Fibroblast of upper back skin (primary cell): Measurements from ENCODE around the gene OSBPL10.
A peak's percentile ranks its signal among the peaks of the same experiment; 100 is the strongest.

ENCODE experiments used
- DNase-seq: peaks from one replicate; pipeline ENCODE4 v3.0.0-alpha.2; 2013

Gene OSBPL10

DNA sequence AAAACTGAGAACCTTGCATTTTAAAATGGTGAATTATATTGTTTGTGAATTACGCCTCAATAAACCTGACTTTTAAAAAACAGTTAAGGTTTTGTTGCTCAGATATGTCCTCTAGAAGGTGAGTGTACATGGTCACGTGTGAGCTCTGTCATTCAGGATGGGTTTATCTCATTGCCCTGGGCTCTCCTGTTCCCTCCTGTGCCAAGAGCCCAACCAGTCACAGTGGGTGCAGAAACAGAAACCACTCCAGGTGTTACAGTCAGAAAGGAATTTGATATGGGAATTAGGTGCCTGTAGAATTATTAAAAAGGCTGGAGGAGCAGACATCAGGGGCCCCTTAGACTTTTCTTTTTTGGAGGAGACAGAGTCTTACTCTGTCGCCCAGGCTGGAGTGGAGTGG lies 252.0 kb downstream of the OSBPL10 start:
- DNase-seq = no peak

GRCh38 chr3:31728403-31728802 lies 252.7 kb downstream of the OSBPL10 start:
- peak; percentile 54 for DNase-seq

- no peak for DNase-seq
Observed at GRCh38 chr3:31725976-31726375, 255.1 kb downstream of the OSBPL10 start.

GRCh38 chr3:31725568-31725967 lies 255.5 kb downstream of the OSBPL10 start:
- DNase-seq = no peak

DNA sequence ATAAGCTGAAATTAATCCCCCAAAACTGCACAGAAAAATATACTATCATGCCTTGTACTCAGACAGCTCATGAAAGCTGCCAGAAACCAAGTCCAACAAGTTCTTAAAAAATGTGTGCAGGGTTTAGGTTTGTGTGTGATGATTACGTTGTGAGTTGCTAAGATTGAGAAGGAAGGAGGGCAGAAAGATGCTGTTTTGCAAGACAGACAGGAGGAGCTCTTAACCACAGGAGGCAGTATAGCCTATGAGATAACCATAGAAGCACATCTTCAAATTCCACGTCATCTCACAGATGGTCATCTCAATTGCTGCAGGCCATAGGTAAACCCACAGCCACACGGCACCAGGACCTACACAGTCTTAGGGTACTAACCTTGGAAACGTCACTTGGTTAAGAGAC lies 256.4 kb downstream of the OSBPL10 start:
- DNase-seq = peak; percentile 31

- DNase-seq = no peak
Observed at GRCh38 chr3:31724116-31724515, 256.9 kb downstream of the OSBPL10 start.

DNA sequence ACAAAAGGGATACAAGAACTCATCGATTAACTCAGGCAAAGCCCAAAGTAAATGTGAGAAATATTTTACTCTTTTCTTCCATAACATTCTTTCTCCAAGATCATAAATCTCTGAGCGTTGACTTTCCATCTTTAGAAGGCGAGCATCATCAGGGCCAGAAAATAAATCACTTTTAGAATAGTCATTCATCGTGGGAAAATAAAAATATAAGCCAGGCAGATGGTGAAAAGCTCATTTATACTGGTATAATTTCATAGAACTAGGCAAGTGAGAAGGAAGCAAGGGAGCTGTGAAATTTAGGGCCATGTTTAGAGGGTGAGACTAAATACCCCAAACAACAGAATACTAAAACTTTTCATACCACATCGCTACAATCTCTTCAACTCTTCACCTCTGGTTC lies 257.4 kb downstream of the OSBPL10 start:
- no peak for DNase-seq

GRCh38 chr3:31721676-31722075 lies 259.4 kb downstream of the OSBPL10 start:
- DNase-seq = no peak

DNA sequence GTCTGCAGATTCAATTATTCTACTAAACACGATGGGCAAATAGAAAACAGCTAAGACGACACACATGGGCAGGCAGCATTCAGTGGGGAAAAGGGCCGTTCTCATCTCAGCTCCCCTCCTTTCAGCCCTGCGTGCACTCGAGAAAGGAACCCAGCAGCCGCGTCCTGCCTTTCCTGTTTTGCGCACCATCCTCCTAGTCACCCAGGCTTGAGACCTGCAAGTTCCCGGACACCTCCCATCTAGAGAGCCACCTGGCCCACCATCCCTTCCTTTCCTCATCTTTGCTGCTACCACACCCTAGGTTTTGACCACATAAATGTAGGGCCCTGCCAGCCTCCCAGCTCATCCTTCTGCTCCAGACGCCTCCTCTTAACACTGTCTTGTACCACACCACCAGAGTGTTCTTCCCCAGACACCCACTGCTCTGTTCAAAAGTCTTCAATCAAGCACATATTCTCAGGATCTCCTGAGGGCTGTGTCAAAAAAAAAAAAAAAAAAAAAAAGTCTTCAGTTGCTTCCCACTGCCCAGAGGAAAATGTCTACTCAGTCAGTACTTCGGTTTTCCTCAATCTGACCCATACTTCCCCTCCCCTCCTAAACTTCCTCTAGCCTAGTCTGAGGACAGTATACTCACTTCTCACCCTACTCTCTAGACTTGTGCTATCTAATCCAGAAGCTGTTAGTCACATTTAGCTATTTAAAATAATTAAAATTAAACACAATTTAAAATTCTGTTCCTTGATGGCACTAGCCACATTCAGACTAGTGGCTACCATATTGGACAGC lies 266.4 kb downstream of the OSBPL10 start:
- no peak for DNase-seq

- no peak for DNase-seq
Observed at GRCh38 chr3:31713816-31714215, 267.2 kb downstream of the OSBPL10 start.

DNA sequence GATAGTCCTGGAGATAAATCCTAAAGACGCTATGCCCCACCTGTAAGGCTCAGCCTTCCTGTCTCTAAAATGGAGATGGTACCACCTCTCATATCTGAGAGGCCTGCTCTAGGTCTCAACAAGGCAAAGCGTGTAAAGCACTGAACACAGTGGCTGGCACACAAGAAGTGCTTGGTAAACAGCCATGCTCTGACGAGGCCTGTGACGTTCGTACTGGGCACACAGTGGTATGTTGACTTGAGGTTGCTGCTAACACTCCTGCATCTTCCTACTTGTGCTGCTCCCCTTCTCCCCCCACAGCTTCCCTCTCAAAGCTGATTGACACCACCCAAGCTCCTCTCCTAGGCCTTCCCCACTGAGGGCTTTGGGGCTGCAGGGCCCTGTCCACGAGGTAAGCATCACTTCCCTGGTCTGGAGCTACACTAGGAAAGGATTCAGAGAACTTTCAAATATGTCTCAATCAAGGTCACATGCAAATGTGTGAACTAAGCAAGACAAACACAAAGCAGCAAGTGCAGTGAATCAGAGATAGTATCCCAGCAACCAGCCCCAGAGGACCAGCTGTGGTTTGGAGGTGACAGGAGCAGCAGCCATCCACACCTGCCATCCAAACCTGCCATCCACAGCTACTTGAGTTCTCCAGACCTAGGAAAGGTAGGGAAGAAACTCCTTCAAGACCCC lies 270.8 kb downstream of the OSBPL10 start:
- no peak for DNase-seq

DNA sequence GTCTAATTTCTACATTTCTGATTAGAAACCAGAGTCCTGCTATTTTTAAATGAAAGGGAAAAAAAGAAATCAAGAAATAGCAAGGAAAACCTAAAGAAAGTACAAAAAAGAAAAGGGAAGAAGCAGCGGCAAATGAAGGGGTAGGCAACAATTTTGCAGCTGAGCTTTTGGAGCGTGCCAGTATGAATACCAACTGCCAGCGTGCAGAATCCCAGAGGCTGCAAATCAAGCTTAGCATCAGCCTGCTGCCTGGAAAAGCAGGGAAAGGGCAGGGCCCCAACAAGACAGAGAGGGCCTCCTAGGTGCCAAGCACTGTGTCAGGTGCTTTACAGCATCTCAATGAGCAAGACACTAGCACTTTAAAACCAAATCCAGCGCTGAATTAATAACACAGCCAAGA lies 271.5 kb downstream of the OSBPL10 start:
- no peak for DNase-seq

GRCh38 chr3:31709005-31709404 lies 272.1 kb downstream of the OSBPL10 start:
- no peak for DNase-seq

DNA sequence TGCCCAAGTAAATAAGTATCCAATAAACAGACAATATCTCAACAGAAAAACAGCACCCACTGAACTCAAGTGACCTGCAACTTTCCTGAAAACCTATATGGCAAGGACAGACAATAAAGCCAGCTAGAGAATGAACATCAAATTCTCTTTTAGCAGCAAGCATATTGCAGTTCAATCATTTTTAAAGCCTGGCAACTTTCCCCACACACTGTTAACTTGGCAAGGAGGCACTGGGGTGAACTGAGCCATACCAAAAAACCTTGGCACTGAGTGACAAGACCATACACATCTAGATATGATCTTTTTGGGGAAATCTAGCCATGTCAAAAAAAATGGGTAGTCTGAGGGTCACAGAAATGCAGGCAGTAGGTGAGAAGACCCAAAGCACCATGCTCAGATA lies 273.8 kb downstream of the OSBPL10 start:
- no peak for DNase-seq

GRCh38 chr3:31705736-31706135 lies 275.3 kb downstream of the OSBPL10 start:
- peak; percentile 65 for DNase-seq

DNA sequence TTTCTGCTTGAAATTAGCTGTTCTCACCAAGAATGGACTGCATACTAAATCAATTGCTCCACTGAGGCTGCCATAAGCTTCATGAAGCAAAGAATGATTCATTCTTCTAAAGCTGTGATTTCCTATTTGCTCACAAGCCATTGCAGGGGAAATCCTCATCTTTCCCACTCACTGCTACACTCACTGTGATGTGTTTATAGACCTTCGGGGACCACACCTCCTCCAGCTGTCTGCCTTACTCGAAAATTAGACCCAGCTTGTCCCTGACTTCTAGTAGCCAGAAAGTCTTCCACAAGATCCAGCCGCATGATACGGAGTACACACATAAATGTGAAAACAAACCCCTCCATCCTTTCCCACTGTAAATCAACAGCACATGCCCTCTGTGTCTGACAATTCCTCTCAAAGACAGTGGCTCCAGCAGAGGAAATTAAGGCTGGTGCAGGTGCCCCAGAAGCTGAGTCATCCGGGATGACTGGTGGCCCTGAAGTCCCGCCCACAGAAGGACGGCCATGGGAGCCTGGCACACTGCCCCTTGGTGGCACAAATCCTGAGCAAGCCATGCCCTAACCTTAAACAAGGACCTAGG lies 276.4 kb downstream of the OSBPL10 start:
- peak; percentile 77 for DNase-seq

GRCh38 chr3:31704156-31704555 lies 276.9 kb downstream of the OSBPL10 start:
- no peak for DNase-seq

DNA sequence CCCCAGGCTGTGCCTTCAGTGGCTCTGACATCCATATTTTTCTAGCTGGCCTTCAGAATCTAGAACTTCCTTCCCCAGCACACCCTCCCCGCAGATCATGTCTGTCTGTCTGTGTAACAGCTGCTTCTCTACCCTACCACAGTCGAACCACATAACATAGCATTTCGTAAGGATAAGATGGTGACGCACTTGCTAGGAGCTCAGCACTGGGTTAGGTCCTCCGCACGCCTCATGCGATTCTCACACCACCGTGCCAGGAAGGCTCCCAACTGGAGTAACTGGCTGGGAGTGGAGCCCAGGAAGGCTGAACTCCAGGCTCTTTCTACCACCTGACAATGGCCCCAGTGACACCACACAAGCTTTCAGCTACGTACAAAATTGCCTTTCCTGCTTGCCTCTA lies 279.8 kb downstream of the OSBPL10 start:
- DNase-seq = no peak

GRCh38 chr3:31699309-31699953 lies 281.6 kb downstream of the OSBPL10 start:
- DNase-seq = no peak

DNA sequence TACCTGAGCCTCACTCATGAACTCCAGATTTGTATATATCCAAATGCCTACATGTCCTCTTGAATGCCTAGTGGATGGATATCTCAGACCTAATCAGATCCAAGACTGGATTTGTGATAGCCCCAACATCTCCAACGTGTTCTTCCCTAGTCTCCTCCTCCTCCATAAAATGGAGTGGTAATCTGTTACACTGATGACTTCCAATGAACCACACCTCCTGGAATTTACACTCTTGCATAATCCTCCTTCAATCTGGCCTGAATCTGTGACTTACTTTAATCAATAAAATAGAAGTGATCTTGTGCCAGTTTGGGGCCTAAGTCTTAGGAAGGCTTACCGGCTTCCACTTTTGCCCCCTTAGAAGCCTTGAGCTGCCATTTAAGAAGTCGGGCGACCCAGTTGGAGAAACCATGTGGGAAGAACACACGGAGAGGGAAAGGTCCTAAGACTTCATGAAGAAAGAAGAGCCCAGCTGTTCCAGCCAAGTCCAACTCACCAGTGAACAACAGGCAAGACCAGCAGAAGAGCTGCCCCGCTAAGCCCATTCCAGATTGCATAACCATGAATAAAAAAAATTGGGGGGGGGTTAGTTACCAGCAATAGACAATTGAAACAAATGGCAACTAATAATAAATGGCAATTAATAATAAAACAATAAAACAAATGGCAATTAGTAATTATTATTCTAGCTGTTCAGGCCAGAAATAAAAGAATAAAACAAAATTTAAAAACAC lies 284.1 kb downstream of the OSBPL10 start:
- DNase-seq = no peak

DNA sequence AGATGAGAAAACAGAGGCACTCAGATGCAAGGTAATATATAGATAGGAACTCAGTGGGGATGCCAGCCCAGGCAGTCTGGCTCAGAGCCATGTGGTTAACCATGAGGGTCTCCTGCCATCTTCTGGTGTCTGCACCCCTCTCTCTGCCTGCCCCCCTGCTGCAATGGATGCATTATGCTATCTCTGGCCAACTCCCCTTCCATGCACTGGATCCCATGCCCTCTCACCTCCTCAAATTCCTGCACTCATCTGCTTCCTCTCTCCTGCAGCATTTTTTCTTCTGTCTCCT lies 285.1 kb downstream of the OSBPL10 start:
- DNase-seq = no peak

- DNase-seq = no peak
Observed at GRCh38 chr3:31695280-31696008, 285.6 kb downstream of the OSBPL10 start.

DNA sequence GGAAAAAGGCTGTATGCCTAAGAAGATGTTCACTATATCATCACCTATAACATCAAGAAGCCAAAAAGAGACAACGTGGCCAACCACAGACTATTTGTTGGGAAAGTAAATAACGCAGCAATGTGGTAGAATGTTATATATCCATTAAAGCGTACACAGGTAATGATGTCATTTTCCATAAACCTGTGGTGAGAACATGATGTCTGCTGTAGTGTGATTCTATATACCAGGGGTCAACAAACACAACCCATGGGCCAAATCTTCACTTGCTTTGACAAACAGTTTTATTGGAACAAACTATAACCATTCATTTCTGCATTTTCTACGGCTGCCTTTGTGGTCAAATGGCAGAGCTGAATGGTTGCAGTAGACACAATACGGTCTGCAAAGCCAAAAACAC lies 287.7 kb downstream of the OSBPL10 start:
- DNase-seq = no peak
